NCI-H1694 (cell line): ENCODE results near the gene YY1.

ENCODE experiments used
- DNase-seq: peaks from one replicate; lab custom pipeline; 2025; lab: John Stamatoyannopoulos, UW

YY1 gene

DNA sequence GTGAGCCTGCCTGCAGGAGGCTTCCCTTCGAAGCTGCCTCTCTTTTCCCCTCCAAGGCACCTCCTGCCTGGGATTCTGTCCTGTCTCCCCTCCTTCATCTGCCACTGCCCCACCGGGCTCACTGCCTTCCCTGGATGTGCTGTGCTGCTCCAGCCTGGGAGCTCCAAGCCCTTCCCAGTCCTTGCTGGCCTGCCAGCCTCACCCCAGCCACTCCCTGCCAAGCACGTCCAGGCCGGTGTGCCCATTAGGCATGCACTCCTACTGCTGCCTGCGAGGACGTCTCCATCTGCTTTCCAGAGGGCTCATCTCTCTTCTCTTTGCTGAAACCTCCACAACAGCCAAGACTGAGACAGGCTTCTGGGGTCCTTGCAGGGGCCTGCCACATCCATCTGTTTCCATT lies 75.8 kb downstream of the YY1 start:
- no peak for DNase-seq

DNA sequence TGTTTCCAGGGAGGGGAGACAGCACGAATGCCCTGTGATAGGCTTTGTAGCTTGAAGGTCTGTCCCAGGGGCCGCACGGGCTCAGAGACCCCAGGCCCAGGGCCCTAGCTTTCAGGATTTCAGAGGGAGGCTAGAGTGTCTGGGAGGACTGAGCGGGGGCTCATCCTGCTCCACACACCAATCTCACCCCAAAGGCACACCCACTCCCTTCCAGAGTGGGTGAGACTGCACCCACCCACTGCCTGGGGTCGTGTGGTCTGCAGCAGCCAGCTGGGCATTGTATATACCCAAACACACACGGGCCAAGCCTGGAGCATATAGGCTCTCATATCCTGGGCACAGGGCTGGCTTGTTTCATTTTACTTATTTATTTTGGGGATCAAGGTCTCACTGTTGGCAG lies 78.4 kb downstream of the YY1 start:
- DNase-seq: no peak

DNA sequence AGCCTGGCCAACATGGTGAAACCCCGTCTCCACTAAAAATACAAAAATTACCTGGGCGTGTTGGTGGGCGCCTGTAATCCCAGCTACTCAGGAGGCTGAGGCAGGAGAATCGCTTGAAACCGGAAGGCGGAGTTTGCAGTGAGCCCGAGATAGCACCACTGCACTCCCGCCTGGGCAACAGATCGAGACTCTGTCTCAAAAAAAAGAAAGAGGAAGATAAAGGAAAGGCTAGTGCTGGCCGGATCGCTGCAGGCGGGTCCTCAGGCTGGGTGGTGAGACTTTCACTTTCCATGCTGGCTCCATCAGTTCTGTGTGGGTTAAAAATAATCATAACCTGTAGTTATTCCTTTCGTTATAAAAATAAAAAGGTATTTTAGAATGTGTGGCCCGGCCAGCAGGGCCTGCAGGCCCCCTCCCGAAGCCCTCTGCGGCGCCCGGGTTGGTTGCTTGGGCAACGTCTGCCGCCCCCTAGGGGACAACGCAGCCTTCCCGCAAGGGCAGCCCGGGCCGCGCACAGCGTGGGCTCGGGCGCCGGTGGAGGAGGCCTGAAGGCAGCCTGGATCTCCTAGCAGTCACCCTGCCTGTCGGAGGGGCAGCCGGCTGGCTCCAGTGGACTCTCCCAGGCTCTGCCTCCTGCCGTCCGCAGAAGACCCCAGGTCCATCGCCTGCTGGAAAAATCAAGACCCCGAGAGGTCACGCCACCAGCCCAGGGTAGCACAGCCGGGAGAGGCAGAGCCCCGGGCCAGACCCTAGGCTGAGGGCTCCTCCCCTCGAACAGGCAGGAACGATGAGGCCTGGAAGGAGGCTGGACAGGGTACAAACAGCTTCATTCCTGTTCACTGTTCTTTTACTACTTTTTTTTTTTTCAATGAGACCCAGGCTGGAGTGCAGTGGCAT lies 79.2 kb downstream of the YY1 start:
- no peak for DNase-seq

DNA sequence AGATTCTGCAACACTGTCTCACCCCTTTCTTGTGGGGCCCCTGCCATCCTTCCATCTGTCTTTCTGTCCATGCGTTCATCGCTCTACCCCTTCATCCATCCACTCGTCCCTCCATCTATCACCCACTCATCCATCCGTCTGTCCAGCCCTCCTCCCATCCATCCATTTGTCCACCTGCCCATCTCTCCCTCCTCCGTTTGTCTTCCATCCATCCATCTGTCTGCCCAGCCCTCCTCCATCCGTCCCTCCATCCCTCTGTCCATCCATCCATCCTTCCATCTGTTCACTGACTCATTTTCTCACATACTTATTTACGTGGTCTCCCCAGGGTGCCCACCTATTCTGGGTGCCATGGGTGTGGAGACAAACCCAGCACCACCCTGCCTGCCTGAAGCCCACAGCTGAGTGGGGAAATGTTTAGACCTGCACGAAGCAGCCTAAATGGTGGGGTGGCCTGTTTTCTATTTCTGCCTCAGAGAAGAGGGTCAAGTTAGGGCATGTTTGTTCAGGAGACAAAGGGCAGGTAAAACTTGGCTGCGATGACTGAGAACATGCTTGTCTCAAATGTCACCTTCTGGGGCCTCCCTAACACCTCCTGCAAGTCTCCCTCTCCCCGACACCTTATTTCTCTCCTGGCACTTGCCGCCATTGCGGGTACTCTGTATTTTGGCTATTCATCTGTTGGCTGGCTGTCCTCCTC lies 81.4 kb downstream of the YY1 start:
- DNase-seq: no peak

DNA sequence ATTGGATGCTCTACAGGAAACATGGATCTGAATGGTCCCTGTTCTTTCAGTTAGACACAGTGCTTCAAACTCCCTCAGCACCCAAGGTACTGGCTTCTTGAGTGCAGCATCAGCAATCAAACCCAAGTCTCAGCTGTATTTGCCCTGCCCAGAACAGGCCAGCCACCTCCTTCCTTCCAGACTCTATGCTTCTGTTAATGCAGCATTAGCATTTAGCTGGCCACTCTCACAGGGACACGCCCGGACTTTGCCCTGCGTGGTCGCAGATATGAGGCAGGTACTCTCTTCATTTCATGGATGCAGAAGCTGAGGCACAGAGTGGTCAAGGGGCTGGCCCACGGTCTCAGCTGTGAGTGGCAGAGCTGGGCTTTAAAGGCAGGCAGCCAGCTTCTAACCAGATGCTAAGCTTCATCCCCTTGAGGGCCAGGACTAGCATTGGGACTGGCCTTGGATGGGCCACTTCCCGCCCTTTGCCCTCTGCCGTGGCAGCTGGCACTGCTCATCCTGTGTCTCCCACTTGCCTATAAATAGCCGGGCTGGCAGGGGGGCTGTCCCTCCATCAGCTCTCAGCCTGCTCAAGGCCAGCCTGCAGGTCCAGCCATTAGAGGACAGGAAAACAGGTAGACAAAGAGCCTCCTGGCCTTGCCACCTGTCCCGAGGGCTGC lies 82.7 kb downstream of the YY1 start:
- no peak for DNase-seq

DNA sequence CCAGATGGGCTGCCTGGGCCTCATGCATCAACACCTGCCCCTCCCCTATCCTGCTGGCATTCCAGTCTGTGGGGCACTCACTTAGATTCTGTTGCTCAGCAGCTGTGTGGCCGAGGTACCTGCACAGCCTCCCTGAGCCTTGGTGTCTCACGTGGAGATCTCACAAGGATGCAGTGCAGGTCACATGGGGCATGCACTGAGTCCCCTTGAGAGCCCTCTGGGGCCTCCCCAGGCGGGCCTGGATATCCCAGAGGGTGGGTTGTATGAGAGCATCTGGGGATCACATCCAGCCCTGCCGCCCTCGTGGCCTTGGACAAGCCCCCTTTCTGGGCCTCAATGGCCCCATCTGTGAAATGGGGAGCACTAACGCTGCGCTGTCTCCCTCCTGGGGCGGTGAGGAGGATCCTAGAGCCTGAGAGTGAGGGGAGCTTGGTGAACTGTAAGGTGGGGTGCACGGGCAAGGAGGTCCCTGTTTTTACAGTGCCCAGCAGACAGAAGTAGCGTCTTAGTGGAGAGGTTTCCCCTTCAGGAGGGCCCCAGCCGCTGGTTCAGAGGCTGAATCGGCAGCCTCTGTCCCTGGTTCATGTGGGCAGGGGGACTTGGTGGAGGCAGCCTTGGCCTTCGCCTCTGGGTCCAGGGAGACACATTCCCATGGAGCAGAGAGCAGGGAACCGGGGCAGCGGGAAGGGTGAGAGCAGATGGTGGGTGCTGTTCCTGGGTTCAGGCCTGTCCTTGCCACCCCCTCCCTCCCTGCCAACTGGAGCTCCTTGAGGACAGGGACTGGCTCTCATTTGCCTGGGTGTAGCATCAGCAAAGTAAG lies 83.4 kb downstream of the YY1 start:
- no peak for DNase-seq

DNA sequence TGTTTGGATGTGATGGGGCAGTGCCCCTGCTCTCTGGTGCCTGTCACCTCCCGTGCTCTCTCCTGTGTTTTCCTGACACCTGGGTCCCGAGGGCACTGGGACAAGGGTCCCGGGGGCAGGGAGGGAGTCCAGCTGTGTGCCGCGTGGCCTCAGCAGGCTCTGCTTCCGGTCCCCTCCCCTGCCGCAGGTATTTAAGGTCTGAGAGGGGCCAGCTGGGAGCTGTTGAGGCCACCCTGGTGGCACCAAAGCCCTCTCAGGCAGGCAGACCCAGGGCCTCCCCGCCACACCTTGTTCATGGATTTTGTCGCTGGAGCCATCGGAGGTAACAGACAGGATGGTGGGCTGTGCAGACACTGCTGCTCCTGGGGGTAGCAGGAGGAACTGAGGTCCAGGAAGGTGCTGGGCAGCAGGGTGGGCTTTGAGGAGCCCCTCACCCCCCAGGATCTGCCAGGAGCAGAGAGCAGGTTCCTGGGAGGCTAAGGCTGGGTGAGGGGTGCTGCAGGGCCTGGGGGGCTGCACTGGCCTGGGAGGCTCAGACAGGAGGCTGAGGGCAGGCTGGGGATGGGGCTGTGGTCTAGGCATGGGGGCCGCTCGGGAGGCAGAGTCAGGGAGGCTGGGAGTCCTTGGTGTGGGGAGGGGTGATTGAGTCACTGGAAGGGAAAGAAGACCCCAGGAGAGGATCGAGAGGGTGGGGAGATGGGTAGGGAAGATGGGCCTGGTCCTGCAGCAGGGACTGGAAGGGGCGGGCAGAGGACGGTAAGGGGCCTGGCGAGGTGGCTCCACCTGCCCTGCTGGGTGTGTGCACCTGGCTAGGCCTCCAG lies 84.4 kb downstream of the YY1 start, which contains the start of gene SLC25A47:
Gene SLC25A47 (plus strand): TSS at position 219 of the 821 bp plus-strand sequence. CDS start 76 bp downstream, at position 295.
- DNase-seq: no peak

DNA sequence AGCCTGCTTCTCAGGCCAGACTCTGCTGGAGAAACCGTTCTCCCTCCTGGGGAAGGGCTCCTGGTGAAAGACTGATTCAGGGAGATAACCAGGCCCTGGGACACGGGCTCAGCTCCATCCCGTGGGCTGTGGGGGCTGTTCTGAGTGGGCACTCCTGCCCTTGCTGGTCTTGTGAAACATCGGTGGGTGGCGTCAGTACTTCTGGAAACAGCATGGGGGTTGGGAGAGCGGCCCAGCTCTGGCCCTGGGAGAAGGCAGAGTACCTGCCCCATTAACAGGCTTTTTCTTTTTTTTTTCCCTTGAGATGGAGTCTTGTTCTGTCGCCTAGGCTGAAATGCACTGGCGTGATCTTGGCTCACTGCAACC lies 85.0 kb downstream of the YY1 start:
- DNase-seq: no peak

DNA sequence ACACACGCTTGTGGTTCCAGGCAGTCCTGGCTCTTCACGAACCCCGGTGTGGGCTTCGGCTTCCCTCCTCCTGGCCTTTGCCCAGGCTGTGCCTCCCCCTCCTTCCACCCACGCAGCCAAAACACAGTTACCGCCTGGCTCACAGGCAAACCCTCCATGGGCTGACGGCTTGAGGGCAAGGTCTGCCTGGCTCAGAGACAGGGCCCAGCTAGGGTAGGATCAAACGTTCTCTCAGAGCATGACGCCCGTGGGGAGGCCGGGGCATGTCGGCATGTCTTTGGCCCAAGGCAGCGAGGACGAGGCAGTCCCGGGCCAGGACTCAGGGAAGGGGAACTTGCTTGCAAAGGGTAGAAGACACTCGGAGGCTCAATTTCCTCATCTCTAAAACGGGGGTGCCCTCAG lies 86.3 kb downstream of the YY1 start:
- DNase-seq: no peak

DNA sequence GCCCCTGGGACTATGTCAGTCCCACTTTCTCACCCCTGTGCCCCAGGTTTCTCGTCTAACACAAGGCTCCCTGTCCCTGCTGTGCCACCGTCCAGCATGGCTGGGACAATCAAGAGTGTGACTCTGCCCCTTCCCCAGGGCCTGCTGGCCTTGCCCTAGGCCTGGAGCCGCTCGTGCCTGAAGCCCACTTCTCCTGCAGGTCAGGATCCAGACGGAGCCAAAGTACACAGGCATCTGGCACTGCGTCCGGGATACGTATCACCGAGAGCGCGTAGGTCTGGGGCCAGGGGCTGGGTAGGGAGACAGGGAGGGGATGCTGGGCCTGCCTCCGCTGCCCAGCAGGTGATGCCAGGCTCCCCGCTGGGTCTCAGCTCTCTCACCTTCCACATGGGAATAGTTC lies 87.0 kb downstream of the YY1 start:
- no peak for DNase-seq

DNA sequence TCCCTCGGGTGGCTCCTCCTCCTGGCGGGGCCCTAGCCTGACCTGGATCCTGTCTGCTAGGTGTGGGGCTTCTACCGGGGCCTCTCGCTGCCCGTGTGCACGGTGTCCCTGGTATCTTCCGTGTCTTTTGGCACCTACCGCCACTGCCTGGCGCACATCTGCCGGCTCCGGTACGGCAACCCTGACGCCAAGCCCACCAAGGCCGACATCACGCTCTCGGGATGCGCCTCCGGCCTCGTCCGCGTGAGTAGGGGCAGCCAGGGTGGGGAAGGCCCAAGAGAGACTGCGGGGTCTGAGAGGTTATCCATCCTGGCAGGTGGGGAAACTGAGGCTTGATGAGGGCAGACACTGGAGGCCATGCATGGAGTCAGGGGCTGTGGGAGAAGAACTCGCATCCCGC lies 88.2 kb downstream of the YY1 start:
- DNase-seq: no peak

DNA sequence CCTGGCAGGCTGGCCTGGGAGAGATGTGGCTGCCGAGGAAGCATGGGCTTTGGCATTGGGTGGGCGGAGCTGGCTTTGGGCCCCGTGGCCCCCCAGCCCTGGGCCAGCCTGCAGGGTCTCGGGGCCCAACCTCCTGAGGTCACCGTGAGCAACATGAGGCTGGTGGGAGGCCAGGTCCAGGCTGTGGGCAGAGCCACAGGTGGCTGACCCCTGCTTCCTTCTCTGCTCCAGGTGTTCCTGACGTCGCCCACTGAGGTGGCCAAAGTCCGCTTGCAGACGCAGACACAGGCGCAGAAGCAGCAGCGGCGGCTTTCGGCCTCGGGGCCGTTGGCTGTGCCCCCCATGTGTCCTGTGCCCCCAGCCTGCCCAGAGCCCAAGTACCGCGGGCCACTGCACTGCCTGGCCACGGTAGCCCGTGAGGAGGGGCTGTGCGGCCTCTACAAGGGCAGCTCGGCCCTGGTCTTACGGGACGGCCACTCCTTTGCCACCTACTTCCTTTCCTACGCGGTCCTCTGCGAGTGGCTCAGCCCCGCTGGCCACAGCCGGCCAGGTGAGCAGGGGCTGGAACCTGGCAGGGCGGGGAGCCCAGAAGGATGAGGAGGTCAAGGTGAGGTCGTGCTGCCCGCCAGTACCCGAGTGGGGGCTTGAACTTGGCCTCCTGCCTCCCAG lies 89.7 kb downstream of the YY1 start:
- DNase-seq: no peak

DNA sequence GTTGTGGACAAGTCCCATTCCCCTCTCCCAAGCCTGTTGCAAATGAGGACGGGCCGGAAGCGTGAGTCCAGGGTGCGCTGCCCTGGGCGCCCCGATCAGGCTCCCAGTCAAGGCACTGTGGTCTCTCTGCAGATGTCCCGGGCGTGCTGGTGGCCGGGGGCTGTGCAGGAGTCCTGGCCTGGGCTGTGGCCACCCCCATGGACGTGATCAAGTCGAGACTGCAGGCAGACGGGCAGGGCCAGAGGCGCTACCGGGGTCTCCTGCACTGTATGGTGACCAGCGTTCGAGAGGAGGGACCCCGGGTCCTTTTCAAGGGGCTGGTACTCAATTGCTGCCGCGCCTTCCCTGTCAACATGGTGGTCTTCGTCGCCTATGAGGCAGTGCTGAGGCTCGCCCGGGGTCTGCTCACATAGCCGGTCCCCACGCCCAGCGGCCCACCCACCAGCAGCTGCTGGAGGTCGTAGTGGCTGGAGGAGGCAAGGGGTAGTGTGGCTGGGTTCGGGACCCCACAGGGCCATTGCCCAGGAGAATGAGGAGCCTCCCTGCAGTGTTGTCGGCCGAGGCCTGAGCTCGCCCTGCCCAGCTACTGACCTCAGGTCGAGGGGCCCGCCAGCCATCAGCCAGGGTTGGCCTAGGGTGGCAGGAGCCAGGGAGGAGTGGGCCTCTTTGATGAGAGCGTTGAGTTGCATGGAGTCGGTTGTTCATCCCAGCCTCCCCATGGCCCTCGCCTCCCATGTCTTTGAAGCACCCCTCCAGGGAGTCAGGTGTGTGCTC lies 90.5 kb downstream of the YY1 start:
- no peak for DNase-seq

DNA sequence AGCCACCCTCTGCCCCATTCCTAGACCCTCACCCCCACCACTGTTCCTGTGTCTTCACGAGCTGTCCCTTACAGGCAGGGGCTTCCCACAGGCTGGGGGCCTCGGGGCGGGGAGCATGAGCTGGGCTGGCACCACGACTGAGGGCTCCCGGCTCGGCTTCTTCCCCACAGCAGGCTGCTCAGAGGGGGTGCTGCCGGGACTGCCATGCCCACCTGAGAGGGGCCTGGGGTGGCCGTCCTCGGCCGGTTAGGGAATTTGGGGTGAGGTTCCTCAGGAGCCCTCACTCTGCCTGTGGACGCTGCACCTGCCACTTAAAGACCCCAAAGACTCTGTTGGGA lies 91.0 kb downstream of the YY1 start:
- no peak for DNase-seq

DNA sequence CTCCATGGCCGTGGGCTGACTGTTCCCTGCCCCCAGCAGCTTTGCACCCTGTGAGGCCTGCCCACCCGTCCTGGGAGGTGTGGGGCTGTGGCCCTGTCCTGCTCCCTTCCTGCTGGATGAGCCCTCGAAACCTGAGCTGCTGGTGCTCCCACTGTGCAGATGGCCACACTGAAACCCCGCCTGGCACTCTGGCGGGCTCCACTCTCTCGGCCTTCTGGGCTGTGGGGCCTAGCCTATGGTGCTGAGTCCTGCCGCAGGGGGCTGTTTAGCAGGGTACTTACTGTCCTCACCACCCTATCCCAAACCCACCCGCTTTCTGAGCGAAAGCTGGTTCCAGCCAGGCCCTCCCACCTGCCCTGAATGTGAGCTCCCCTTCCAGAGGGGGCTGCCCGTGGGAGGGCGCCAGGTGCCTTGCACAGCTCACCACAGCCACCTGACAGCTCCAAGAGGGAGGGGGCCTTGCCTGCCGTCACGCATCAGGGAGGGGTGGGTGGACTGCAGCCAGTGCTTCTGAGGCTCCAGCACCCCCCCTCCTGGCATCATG lies 91.5 kb downstream of the YY1 start:
- no peak for DNase-seq

DNA sequence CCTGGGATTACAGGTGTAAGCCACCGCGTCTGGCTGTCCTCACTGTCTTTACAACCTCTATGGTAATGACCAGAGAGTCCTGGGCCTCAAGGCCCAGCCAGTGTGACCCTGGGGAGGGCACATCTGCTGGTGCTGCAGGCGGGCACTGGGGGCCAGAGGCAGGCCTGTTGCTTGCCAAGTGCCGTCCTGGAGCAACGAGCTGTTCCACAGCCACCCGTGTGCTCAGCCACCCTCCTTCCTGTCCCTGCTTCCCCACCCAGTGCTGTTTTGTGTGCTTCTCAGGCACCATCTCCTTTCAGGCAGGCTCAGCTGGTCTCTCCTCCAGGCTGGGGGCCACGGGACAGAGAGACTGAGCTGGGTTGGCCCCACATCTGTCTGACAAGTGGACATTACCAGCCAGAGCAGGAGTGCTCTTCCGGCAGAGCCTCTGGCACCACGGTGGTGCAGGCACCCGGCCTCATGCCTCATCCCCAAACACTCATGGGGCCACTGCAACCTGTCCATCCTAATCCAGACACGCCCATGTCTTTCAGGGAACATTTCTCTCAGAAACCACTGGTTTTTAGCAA lies 93.2 kb downstream of the YY1 start:
- DNase-seq: no peak
